ENCODE results near the gene PDE4D. TPM values are rescaled to one million over a fixed set of nuclear protein-coding genes. Genes with fewer than 3 reads are reported as not detected.

Gene PDE4D
- polyA plus RNA-seq, 1 donor (not counting 4 experiments of a cell fraction or from before 2014, with no cell fraction given) = 3.6 TPM

DNA sequence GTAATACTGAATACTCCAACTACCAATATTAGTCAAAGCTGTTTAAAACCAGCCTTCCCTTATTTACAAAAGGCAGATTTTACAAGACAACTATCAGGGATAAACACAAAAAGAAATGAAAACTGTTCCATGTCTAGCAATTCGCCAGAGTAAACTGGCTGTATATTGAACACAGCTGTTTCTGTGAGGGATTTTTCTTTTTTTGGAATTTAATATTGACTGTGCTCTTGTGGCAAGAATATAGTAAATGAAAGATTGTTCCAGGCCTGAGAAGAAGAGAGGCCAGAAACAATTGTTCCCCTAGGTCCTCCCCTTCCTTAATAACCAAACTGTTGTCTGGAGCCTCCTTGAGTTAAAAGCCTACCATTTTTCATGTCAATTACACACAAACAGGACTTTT lies 188.6 kb downstream of the PDE4D start:
- H3K4me2 ChIP-seq (ENCODE audit: control insufficient read depth, extremely low read depth, insufficient read depth, low read depth, low read length) = no peak overlapping the region
- DNase-seq (ENCODE audit: low read depth, low spot score) = no peak
- TF ChIP-seq EZH2 (IDR thresholded peaks at IDR 0.05; ENCODE audit: low read length) (no peak), CTCF (optimal IDR thresholded peaks at IDR 0.05 in 1 of 3, IDR thresholded peaks at IDR 0.05 in 1 of 3, conservative IDR thresholded peaks at IDR 0.05 in 1 of 3; ENCODE audit: extremely low read depth in 1 of 3, insufficient read depth in 2 of 3, low read length in 3 of 3) (no peak)
- no peak overlapping the region for H3K9ac ChIP-seq (ENCODE audit: control insufficient read depth, extremely low read depth, insufficient read depth, low read length)
- no peaks in the 10 kb centered on the region for H3K9me3 ChIP-seq (ENCODE audit: control insufficient read depth, low read depth, low read length)
- H3K27ac ChIP-seq (ENCODE audit: control insufficient read depth, insufficient read depth, low read length) = no peak overlapping the region
- H4K20me1 ChIP-seq (ENCODE audit: control insufficient read depth, extremely low read depth, insufficient read depth, low read length) = no peaks in the 10 kb centered on the region
- H2AFZ ChIP-seq (ENCODE audit: control insufficient read depth, low read length) = no peak overlapping the region
- dilution Hi-C loops (cut with MboI; ENCODE audit: extremely low pct_ligation_motif_present, low sequenced_read_pairs) = no loop called here
- FAIRE-seq = no peak
- H3K9me1 ChIP-seq (ENCODE audit: control insufficient read depth, extremely low read depth, insufficient read depth, low read length) = no peaks in the 10 kb centered on the region
- H3K4me1 ChIP-seq (ENCODE audit: control insufficient read depth, extremely low read depth, insufficient read depth, low read length) = peaks cover 2% of the 10 kb centered on the region
- H3K36me3 ChIP-seq (ENCODE audit: control insufficient read depth in 2 of 2, extremely low read depth in 1 of 2, insufficient read depth in 2 of 2, low read length in 2 of 2) = no peaks in the 10 kb centered on the region
- no peak overlapping the region for H3K4me3 ChIP-seq (ENCODE audit: control insufficient read depth in 2 of 3, extremely low read depth in 1 of 3, insufficient read depth in 2 of 3, low read depth in 1 of 3, low read length in 3 of 3)
- H3K79me2 ChIP-seq (ENCODE audit: control insufficient read depth, insufficient read depth, low read length) = no peaks in the 10 kb centered on the region
- H3K27me3 ChIP-seq (ENCODE audit: control insufficient read depth, extremely low read depth, insufficient read depth, low read length) = no peaks in the 10 kb centered on the region

GRCh38 chr5:59703789-59704188 lies 189.7 kb downstream of the PDE4D start:
- Histone ChIP-seq H3K27ac (ENCODE audit: control insufficient read depth, insufficient read depth, low read length) (no peak overlapping the region), H2AFZ (ENCODE audit: control insufficient read depth, low read length) (no peak overlapping the region), H3K79me2 (ENCODE audit: control insufficient read depth, insufficient read depth, low read length) (no peaks in the 10 kb centered on the region), H3K9me1 (ENCODE audit: control insufficient read depth, extremely low read depth, insufficient read depth, low read length) (no peaks in the 10 kb centered on the region), H3K9me3 (ENCODE audit: control insufficient read depth, low read depth, low read length) (no peaks in the 10 kb centered on the region), H3K4me2 (ENCODE audit: control insufficient read depth, extremely low read depth, insufficient read depth, low read depth, low read length) (no peak overlapping the region), H3K4me3 (ENCODE audit: control insufficient read depth in 2 of 3, extremely low read depth in 1 of 3, insufficient read depth in 2 of 3, low read depth in 1 of 3, low read length in 3 of 3) (no peak overlapping the region), H3K9ac (ENCODE audit: control insufficient read depth, extremely low read depth, insufficient read depth, low read length) (no peak overlapping the region), H3K36me3 (ENCODE audit: control insufficient read depth in 2 of 2, extremely low read depth in 1 of 2, insufficient read depth in 2 of 2, low read length in 2 of 2) (no peaks in the 10 kb centered on the region), H4K20me1 (ENCODE audit: control insufficient read depth, extremely low read depth, insufficient read depth, low read length) (no peaks in the 10 kb centered on the region), H3K4me1 (ENCODE audit: control insufficient read depth, extremely low read depth, insufficient read depth, low read length) (no peaks in the 10 kb centered on the region), H3K27me3 (ENCODE audit: control insufficient read depth, extremely low read depth, insufficient read depth, low read length) (no peaks in the 10 kb centered on the region)
- DNase-seq (ENCODE audit: low read depth, low spot score) = no peak
- FAIRE-seq = no peak
- TF ChIP-seq EZH2 (IDR thresholded peaks at IDR 0.05; ENCODE audit: low read length) (no peak), CTCF (optimal IDR thresholded peaks at IDR 0.05 in 1 of 3, IDR thresholded peaks at IDR 0.05 in 1 of 3, conservative IDR thresholded peaks at IDR 0.05 in 1 of 3; ENCODE audit: extremely low read depth in 1 of 3, insufficient read depth in 2 of 3, low read length in 3 of 3) (no peak)
- dilution Hi-C loops (cut with MboI; ENCODE audit: extremely low pct_ligation_motif_present, low sequenced_read_pairs) = no loop called here
